ENCODE measurements around the gene EPN1. TPM values are rescaled to one million over a fixed set of nuclear protein-coding genes. Genes with fewer than 3 reads are reported as not detected.

EPN1 gene
- total RNA-seq, 2 donors from 2014 or later, result 148 to 149 TPM

GRCh38 chr19:55693336-55693974 is 18.4 kb downstream of the EPN1 start:
- H3K4me3 ChIP-seq (ENCODE audit: low read length), result no peak overlapping the region
- TF ChIP-seq CTCF (conservative IDR thresholded peaks at IDR 0.05), result no peak
- no peaks in the 10 kb centered on the region for H3K4me1 ChIP-seq (ENCODE audit: control insufficient read depth, insufficient read depth, low read length)
- no peaks in the 10 kb centered on the region for H3K9me3 ChIP-seq (ENCODE audit: control insufficient read depth, low read length)
- H3K4me1 Mint-ChIP-seq, result no peaks in the 10 kb centered on the region
- no peaks in the 10 kb centered on the region for H3K9me3 Mint-ChIP-seq
- H3K36me3 Mint-ChIP-seq (ENCODE audit: low read depth), result peaks cover 48% of the 10 kb centered on the region
- WGBS, 2 experiments (ENCODE audit: insufficient coverage in 1 of 2, insufficient read length in 1 of 2), result 97 to 98% methylated on average over 19 to 20 of the region's 20 CpGs
- H3K27me3 Mint-ChIP-seq (ENCODE audit: insufficient read depth), result no peaks in the 10 kb centered on the region
- H3K27ac Mint-ChIP-seq, result no peak overlapping the region
- no peaks in the 10 kb centered on the region for H3K27me3 ChIP-seq (ENCODE audit: control insufficient read depth, insufficient read depth, low read length, poor library complexity, severe bottlenecking)
- no peak for DNase-seq
- peaks cover 39% of the 10 kb centered on the region for H3K36me3 ChIP-seq (ENCODE audit: control insufficient read depth, insufficient read depth, low read length)
- H3K4me3 Mint-ChIP-seq, result no peak overlapping the region
- no peak overlapping the region for H3K9ac ChIP-seq (ENCODE audit: extremely low read depth, low read length, poor library complexity, severe bottlenecking)
- H3K27ac ChIP-seq (ENCODE audit: low read depth, low read length), result no peak overlapping the region

- H3K27ac Mint-ChIP-seq, result no peak overlapping the region
- no peaks in the 10 kb centered on the region for H3K27me3 Mint-ChIP-seq (ENCODE audit: insufficient read depth)
- H3K4me3 ChIP-seq (ENCODE audit: low read length), result no peak overlapping the region
- H3K9ac ChIP-seq (ENCODE audit: extremely low read depth, low read length, poor library complexity, severe bottlenecking), result no peak overlapping the region
- H3K9me3 ChIP-seq (ENCODE audit: control insufficient read depth, low read length), result no peaks in the 10 kb centered on the region
- no peaks in the 10 kb centered on the region for H3K27me3 ChIP-seq (ENCODE audit: control insufficient read depth, insufficient read depth, low read length, poor library complexity, severe bottlenecking)
- 94% methylated on average over 15 of the region's 15 CpGs for whole genome bisulfite sequencing, 2 experiments (ENCODE audit: insufficient coverage in 1 of 2, insufficient read length in 1 of 2)
- no peaks in the 10 kb centered on the region for H3K9me3 Mint-ChIP-seq
- no peaks in the 10 kb centered on the region for H3K4me1 Mint-ChIP-seq
- peaks cover 49% of the 10 kb centered on the region for H3K36me3 Mint-ChIP-seq (ENCODE audit: low read depth)
- no peak for DNase-seq
- no peak overlapping the region for H3K27ac ChIP-seq (ENCODE audit: low read depth, low read length)
- no peaks in the 10 kb centered on the region for H3K4me1 ChIP-seq (ENCODE audit: control insufficient read depth, insufficient read depth, low read length)
- peaks cover 41% of the 10 kb centered on the region for H3K36me3 ChIP-seq (ENCODE audit: control insufficient read depth, insufficient read depth, low read length)
- H3K4me3 Mint-ChIP-seq, result no peak overlapping the region
- TF ChIP-seq CTCF (conservative IDR thresholded peaks at IDR 0.05), result no peak
Observed at GRCh38 chr19:55694241-55694655, 19.2 kb downstream of the EPN1 start.

- no peaks in the 10 kb centered on the region for H3K27me3 Mint-ChIP-seq (ENCODE audit: insufficient read depth)
- 96 to 99% methylated on average over 26 to 34 of the region's 37 CpGs for WGBS, 2 experiments (ENCODE audit: insufficient coverage in 1 of 2, insufficient read length in 1 of 2)
- Histone ChIP-seq H3K9ac (ENCODE audit: extremely low read depth, low read length, poor library complexity, severe bottlenecking) (no peak overlapping the region), H3K4me1 (ENCODE audit: control insufficient read depth, insufficient read depth, low read length) (no peaks in the 10 kb centered on the region), H3K4me3 (ENCODE audit: low read length) (no peak overlapping the region), H3K27ac (ENCODE audit: low read depth, low read length) (no peak overlapping the region), H3K27me3 (ENCODE audit: control insufficient read depth, insufficient read depth, low read length, poor library complexity, severe bottlenecking) (no peaks in the 10 kb centered on the region), H3K9me3 (ENCODE audit: control insufficient read depth, low read length) (no peaks in the 10 kb centered on the region), H3K36me3 (ENCODE audit: control insufficient read depth, insufficient read depth, low read length) (peaks cover 44% of the 10 kb centered on the region)
- DNase-seq, result no peak
- H3K36me3 Mint-ChIP-seq (ENCODE audit: low read depth), result peaks cover 49% of the 10 kb centered on the region
- H3K9me3 Mint-ChIP-seq, result no peaks in the 10 kb centered on the region
- H3K4me3 Mint-ChIP-seq, result no peak overlapping the region
- H3K27ac Mint-ChIP-seq, result no peak overlapping the region
- no peak for TF ChIP-seq CTCF (conservative IDR thresholded peaks at IDR 0.05)
- no peaks in the 10 kb centered on the region for H3K4me1 Mint-ChIP-seq
Observed at GRCh38 chr19:55694656-55695491, 19.8 kb downstream of the EPN1 start.
